ENCODE measurements around the gene PDGFA.

The PDGFA gene

GRCh38 chr7:449324-450019 is 70.2 kb downstream of the PDGFA start:
- H3K79me2 ChIP-seq, result no peaks in the 10 kb centered on the region
- no peak overlapping the region for H3K9ac ChIP-seq
- no peak for TF ChIP-seq CTCF (IDR thresholded peaks at IDR 0.05)
- no peaks in the 10 kb centered on the region for H3K27me3 ChIP-seq (ENCODE audit: control insufficient read depth, insufficient read depth, low read length)
- H3K9me3 ChIP-seq (ENCODE audit: control insufficient read depth, low read length), result no peaks in the 10 kb centered on the region
- H2AFZ ChIP-seq, result no peak overlapping the region
- H3K36me3 ChIP-seq (ENCODE audit: control insufficient read depth, insufficient read depth, low read length), result no peaks in the 10 kb centered on the region
- H3K27ac ChIP-seq, result no peak overlapping the region
- no peaks in the 10 kb centered on the region for H3K4me1 ChIP-seq
- no peak overlapping the region for H3K4me3 ChIP-seq (ENCODE audit: low read depth, low read length)
- H3K4me2 ChIP-seq (ENCODE audit: low read length), result no peak overlapping the region

- Histone ChIP-seq H3K9me3 (ENCODE audit: control insufficient read depth, low read length) (no peaks in the 10 kb centered on the region), H3K79me2 (no peaks in the 10 kb centered on the region), H3K4me3 (ENCODE audit: low read depth, low read length) (no peak overlapping the region), H3K4me1 (no peaks in the 10 kb centered on the region), H3K27ac (no peak overlapping the region), H3K9ac (no peak overlapping the region), H3K36me3 (ENCODE audit: control insufficient read depth, insufficient read depth, low read length) (no peaks in the 10 kb centered on the region), H2AFZ (no peak overlapping the region), H3K4me2 (ENCODE audit: low read length) (no peak overlapping the region), H3K27me3 (ENCODE audit: control insufficient read depth, insufficient read depth, low read length) (no peaks in the 10 kb centered on the region)
- TF ChIP-seq CTCF (IDR thresholded peaks at IDR 0.05), result no peak
Measured at GRCh38 chr7:447523-447922, 72.1 kb downstream of the PDGFA start.
